Liver (tissue), 3 donors: ENCODE data around the gene HTR5A.

Source experiments
- GABPA ChIP-seq, 2 donors: IDR thresholded peaks in 1 of 2; conservative IDR thresholded peaks in 1 of 2; 2 replicates each; pipeline ENCODE4 v1.6.1; 2016; ENCODE audit warnings: antibody characterized with exemption in 2 of 2, mild to moderate bottlenecking in 1 of 2, moderate library complexity in 1 of 2
- RAD21 ChIP-seq, 2 donors: IDR thresholded peaks; 2 replicates each; pipeline ENCODE4 v1.6.1; 2016; ENCODE audit warnings: antibody characterized with exemption in 2 of 2, mild to moderate bottlenecking in 2 of 2
- SP1 ChIP-seq: IDR thresholded peaks from 2 replicates; pipeline ENCODE4 v1.6.1; 2018; ENCODE audit warnings: antibody characterized with exemption, mild to moderate bottlenecking
- YY1 ChIP-seq: IDR thresholded peaks from 2 replicates; pipeline ENCODE4 v1.6.1; 2016; ENCODE audit warnings: antibody characterized with exemption, mild to moderate bottlenecking
- TF ChIP-seq, protein P1 (sequence below): fragments of 150-350 bp; IDR thresholded peaks from 2 replicates; pipeline ENCODE4 v1.5.1; 2017; ENCODE audit warnings: improper control_type of control experiment, low read depth, low read length; ENCODE audit not compliant: missing input control
- donor health status: healthy.
- donor health status: healthy.

DNA sequence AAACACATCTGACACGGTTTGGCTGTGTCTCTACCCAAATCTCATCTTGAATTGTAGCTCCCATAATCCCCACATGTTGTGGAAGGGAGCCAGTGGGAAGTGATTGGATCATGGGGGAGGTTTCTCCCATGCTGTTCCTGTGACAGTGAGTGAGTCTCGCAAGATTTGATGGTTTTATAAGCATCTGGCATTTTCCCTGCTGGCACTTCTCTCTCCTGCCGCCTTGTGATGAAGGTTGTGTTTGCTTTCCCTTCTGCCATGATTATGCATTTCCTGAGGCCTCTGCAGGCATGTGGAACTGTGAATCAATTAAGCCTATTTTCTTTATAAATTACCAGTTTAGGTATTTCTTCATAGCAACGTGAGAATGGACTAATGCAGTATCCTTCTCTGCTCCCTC is 5.9 kb upstream of the HTR5A start:
- TF ChIP-seq RAD21 (IDR thresholded peaks at IDR 0.05), result no peak
- TF ChIP-seq, protein P1, sequence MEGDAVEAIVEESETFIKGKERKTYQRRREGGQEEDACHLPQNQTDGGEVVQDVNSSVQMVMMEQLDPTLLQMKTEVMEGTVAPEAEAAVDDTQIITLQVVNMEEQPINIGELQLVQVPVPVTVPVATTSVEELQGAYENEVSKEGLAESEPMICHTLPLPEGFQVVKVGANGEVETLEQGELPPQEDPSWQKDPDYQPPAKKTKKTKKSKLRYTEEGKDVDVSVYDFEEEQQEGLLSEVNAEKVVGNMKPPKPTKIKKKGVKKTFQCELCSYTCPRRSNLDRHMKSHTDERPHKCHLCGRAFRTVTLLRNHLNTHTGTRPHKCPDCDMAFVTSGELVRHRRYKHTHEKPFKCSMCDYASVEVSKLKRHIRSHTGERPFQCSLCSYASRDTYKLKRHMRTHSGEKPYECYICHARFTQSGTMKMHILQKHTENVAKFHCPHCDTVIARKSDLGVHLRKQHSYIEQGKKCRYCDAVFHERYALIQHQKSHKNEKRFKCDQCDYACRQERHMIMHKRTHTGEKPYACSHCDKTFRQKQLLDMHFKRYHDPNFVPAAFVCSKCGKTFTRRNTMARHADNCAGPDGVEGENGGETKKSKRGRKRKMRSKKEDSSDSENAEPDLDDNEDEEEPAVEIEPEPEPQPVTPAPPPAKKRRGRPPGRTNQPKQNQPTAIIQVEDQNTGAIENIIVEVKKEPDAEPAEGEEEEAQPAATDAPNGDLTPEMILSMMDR, result no peak
- no peak for TF ChIP-seq GABPA (IDR thresholded peaks at IDR 0.05 in 1 of 2, conservative IDR thresholded peaks at IDR 0.05 in 1 of 2)
- TF ChIP-seq SP1, result no peak
- TF ChIP-seq YY1, result no peak
